ENCODE measurements around the gene SH2D4B. TPM values are rescaled to one million over a fixed set of nuclear protein-coding genes. Genes with fewer than 3 reads are reported as not detected.

Gene SH2D4B
- under 1 TPM; 0.07 to 0.20 (median 0.18) TPM for polyA plus RNA-seq (ENCODE audit: insufficient read length in 3 of 3)
- long read RNA-seq, donor 1: 0 reads
- long read RNA-seq, donor 2: 0 reads
- long read RNA-seq, donor 3: 0 reads
- long read RNA-seq, donor 4: 0 reads
- long read RNA-seq, donor 5: 0 reads
- long read RNA-seq, donor 6: 0 reads
- long read RNA-seq, donor 7: 0 reads
- long read RNA-seq, donor 8: 0 reads
- long read RNA-seq, donor 9: 0 reads
- long read RNA-seq, donor 10: 0 reads
- long read RNA-seq, donor 11: 0 reads
- long read RNA-seq, donor 12: 0 reads
- long read RNA-seq, donor 13: 0 reads
- long read RNA-seq, donor 14: 0 reads
- long read RNA-seq, donor 15: 0 reads
- long read RNA-seq, donor 16: 0 reads

DNA sequence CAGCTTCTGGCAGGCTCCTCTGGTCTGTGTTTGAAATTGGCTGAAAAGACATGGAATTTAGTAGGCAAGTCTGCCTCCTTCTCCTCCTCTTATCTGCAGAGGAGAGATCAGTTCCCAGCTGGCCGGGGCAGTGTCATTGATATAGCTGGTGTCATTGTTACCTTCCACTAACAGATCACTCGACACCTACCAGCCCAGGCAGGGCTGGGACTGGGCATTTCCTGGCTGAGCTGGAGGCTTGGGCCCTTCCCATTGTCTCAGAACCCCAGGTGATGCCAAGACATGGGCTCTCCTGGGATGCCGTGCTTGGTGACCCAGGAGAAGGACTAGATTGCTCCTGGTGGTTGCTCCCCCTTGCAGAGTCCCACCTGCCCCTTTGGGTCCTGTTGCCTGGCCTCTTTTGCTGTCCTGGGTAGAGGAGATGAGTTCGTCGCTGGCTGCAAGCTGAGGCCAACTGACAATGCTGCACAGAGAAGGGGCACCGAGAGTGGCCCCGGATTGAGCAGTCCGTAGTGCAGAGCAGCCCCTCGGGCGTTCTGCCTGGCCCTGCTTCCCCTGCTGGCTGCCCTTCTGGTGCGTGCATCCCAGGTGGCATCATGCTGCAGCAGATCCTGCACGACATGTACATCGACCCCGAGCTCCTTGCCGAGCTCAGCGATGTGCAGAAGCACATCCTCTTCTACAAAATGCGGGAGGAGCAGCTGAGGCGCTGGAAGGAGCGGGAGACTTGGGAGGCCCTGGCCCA, at the start of gene SH2D4B:
Gene SH2D4B, plus strand, starts transcription at position 167 of the 745 bp plus-strand sequence. Its CDS starts 430 bp downstream, at position 597.
- no peak for DNase-seq

DNA sequence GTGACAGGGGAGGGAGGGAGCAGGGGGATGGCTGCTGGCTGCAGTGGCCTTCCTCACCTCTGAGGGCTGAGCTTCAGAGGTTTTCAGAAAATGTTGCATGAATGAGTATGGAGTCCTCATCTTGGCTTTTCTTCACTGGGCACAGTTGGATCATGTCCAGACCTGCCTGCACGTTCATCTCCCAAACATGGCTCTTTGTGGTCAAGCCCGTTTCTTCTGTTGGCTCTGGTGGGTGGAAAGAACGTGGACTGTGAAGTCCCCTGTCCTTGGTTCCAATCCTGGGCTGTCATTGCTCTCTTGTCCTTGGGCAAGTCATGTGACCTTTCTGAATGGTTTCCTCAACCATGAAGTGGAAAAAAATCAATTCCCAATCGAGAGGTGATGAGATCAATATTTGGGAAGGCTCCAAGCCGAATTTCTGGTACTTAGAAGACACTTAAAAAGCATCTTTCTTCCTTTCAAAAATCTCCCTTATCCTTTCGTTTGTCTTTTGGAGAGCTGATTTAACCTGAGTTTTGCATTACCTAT, 49.1 kb upstream of the SH2D4B start:
- no peak for DNase-seq

DNA sequence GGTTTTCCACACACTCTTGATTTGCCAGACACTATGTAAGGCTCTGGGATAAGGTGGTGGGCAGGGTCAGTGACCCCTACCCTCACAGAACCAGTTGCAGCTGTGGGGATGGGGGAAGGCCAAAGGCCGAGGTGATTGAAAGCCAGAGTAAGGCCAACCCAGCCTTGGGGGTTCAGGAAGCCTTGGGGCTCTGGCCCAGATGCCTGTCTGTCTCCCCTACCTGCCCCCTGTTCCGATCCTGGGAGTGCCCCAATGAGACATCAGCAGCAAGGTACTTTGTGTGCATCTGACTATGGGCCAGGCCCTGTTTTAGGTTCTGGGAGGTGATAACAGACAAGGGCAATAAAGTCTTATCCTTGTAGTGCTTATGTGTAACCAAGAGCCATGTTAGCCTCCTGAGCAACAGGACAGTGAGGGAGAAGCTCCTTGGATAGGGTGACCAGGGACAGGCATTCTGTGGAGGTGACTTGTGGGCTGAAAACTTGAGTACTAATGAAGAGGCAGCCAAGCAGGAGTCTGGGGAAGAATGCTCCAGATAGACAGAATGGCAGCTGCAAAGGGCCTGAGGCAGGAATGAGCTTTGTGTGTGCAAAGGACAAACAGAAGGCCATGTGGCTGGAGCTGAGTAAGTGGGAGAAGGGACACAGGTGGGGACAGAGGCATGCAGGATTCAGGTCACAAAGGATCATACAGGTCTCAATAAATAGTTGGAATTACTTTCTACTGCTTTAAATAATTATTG, 48.2 kb upstream of the SH2D4B start:
- DNase-seq: no peak

DNA sequence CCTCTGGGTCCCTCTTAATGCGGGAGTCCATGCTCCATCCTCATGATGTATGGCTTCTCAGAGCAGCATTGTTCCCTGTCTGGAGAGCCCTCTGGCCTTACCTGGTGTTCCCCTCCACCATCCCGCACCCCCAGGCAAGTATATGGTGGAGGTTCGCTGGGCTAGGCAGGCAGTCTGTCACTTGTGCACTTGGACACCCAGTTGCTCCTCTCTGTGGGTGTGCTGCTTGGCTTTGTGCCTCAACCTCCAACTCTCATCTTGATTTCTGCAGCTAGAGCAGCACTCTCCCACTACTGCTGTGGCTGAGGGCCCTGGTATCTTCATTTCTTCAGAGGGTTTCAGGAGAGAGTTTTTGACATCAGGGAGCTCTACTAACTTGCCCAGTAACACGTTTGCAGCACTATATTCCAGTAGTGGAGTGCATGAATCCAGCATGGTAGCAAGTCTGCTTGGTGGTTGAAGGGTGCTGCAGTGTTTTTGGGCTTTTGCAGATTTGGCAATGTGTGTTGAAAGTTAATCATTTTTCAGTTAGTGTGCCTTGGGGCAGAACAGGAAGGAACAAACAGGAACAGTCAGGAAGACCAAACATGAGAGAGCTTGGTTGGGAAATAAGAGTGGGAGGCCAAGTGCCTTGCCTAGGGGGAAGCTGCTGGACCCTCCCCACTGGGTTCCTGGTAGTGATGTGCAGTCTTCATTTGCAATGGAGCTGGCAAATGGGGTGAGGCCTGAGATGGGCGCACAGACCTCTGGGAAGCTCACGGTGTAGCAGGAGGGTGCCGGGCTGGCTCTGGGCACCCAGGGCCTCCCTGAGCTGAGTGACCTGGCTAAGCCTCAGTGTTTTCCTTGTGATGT, 46.2 kb upstream of the SH2D4B start:
- no peak for DNase-seq

DNA sequence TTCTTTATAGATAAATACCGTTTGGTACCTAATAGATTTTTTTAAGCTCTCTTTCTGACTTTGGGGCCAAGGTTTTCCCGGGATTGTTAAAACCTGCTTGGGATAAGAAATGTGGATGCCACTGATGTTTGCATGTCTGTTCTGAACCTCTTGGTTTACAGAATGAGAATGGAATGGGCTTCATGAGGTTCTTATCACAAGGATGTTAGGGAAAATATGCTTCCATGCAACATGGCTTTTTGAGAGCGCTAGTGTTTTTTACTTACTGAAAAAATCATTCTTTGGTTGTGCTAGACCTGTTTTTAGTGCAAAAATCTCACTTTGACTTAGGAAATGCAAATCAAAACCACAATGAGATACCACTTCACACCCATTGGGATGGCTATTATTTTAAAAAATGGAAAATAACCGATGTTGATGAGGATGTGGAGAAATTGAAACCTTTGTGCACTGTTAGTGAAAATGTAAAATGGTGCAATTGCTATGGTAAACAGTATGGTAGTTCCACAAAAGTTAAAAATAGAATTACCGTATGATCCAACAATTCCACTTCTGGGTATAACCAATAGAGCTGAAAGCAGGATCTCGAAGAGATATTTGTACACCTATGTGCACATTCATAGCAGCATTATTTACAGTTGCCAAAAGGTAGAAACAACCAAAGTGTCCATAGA, 44.7 kb upstream of the SH2D4B start:
- DNase-seq: no peak

DNA sequence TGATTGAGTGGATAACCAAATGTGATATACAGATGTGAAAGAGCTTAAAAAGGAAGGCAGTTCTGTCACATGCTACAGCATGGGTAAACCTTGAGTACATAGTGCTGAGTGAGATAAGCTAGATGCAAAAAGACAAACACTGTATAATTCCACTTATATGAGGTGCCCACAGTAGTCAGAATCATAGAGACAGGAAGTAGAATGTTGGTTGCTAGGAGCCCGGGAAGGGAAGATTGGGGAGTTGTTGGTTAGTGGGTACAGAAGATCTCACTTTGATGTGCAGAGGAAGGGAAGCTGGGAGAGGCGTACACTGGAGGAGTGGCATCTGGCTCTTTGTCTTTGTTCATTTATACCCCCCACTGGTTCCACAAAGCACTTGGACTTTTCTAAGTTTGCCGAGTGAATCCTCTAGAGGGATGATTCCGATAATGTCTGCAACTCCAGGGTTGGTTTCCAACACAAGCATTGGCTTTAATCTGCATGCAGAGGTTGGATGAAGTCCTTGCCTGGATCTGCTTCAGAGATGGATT, 44.1 kb upstream of the SH2D4B start:
- DNase-seq: no peak

DNA sequence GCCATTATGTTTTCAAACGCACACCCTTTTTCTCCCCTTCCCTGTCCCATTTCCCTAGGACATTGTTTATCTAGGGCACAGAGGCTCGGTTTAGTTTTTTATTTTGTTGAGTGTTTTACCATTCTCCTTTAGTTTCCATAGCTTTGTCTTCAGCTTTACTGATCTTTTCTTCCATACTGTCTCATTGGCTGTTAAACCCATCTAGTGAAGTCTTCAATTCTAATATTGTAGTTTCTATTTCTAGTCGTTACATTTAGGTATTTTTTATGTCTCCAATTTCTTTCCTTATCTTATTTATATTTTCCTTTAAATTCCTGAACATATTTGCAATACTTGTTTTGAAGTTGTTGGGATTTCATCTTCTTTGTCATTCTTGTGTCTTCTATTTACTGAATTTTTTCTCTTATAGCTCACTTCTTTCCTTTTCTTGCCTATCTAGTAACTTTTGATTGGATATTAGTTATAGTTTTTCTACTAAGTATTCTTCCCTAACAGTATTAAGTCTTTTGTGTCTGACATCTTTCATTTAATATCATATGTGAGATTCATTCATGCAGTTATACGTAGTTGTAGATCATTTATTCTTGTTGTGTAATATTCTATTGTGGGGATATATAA, 41.0 kb upstream of the SH2D4B start:
- no peak for DNase-seq

DNA sequence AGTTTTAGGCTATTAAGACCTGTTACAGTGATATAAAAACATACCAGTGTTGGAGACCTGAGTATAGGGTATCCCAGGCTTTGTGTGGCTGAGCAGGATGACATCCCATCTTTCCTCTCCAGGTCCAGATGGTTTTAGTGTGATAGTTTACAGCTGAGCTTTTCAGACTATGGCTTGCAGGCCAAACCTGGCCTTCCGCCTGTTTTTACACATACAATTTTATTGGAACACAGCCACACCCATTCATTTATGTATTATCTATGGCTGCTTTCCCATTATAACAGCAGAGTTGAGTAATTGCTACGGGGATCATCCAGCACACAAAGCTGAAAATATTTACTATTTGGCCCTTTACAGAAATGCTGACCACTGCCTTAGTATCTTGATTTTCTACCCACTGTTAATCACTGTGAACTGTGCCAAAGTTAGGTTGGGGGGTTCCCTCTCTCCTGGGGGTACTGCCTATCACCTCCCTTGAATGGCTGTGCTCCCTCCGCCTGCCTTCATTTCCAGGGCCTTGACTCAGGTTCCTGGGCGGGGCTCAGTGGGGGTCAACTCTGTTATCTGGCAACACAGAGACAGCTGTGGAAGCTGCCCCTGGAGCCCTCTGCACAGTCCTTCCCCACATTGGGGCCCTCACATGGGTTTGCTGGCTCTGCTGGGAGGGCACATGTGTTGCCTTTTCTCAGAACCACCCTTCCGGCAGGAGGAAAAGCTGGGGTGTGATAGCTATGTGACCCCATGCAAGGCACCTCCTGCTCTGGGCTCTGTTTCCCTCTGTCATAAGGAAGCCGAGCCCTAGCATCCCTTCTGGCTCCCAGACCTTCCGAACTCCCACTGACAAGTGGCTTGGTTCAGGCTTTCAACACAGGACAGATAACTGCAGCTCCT, 40.3 kb upstream of the SH2D4B start:
- no peak for DNase-seq

DNA sequence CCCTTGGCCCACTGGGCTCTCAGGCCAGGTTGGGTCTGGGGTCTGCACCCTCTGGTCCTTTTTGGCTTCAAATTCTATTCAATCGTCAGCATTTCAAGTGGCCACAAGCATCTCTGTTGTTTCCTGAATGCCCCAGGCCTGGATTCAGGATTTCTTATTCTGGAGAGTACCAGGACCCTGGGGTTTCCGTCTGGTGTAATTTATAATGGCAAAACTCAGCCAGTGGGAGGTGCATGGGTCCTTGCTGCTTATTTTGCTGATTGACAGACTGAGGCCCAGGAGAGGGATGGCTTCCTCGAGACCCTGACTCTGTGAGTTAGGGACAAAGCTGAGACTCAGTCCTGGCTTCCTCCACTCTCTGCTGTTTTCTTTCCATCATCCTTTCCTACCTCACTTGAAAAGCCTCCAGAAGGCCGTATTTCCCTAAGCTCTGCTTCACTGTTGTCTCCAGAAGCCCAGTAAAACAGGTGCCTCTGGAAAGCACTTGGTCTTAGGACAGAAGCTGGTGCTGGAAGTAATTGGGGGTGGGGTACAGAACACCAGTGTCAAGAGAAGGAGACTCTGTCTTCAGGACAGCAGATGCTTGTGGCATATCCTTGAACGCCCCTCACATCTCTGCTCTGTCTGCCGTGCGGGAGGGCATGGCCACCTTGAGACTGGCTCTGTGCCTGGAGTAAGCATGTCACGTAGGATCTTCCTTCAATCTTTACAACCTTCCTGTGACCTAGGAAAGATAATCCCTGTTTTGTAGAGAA, 39.4 kb upstream of the SH2D4B start:
- no peak for DNase-seq

DNA sequence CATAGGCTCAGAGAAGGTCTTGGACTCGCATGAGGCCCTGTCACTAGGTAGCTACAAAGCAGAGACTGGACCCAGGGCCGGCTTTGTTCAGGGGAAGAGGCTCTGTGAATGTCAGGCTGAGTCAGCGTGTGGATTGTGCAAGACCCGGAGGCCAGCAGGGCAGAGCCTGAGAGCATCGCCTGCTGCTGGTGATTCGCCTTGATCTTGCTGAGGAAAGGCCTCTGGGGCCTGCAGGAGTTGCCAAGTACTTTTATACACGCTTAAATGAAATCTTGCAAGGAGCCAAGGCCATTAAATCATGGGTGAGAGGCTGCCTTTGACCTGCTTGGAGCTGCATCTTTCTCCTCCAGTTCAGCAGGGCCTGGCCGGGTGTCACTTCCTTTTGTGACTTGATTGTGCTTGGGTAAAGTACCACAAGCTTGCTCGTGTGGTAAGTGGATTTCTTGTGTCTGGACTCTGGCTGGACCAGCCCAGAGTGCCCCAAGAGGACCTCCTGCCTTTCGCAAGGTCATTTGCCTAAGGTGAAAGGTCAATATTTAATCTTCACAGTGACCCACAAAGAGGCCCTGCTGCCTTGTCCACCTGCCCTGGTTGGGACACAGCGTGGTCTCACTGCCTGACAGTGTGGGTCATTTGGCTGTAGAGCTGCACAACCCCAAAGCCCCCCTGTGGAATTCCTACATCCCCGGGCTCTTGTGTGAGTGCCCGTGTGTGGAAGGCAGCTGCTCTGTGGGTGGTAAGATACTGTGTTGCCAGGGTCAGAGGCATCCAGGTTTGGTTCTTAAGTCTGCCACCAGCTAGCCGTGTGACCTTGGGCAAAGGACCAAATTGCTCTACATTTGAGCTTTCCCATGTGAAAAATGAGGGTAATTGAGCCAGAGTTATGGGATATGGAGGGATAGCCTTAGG, 38.6 kb upstream of the SH2D4B start:
- no peak for DNase-seq

DNA sequence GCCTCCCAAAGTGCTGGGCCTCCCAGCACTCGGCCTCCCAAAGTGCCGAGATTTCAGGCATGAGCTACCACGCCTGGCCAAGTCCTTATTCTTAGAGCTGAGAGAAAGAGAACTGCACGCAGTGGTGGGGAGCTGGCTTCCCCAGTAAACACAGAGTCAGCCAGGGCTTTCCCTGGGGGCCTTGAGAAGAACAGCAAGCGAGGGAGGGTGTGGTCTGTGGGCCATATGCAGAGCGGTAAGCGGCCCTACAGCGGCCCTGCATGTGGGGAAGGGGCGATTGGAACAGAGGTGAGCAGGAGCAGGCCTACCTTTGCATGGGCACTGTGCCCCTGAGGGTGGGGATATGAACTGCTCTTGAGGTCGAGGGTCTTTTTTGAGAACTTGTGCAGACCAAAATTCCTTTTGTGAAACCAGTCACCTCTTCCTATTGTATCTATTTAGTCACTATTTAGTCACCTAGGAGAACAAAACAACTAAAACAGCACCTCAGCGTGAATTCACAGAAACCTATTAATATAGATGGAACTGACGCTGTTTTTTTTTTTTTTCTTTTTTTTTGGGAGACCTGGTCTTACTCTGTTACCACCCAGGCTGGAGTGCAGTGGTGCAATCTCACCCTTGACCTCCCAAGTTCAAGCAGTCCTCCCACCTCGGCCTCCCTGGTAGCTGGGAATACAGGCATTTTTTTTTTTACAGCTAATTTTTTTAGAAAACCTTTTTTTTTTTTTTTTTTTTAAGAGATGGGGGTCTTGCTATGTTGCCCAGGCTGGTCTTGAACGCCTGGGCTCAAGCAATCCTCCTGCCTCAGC, 36.9 kb upstream of the SH2D4B start:
- no peak for DNase-seq

DNA sequence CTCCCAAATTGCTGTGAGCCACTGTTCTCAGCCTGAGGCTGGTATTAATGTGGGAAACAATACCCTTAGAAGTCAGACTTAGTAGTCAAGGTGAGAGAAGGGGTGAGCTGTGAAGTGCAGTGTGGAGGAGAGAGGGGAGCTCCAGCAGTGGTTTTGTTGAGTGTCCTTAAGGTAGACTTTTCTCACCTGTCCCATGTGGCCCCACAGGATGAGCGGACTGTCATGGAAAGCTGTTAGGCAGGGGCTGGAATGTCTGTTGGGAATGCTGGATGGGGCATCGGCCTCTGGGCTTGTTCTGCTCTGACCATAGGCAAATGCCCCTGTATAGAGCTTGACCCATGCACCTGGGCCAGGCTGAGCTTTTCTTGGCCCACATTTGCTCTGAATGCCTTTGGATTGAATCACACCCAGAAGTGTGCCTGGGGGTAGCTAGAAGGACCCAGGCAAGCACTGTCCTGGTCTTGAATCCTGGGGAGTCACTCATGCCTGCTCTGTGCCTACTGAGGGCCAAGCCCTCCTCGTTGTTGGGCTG, 36.3 kb upstream of the SH2D4B start:
- no peak for DNase-seq

DNA sequence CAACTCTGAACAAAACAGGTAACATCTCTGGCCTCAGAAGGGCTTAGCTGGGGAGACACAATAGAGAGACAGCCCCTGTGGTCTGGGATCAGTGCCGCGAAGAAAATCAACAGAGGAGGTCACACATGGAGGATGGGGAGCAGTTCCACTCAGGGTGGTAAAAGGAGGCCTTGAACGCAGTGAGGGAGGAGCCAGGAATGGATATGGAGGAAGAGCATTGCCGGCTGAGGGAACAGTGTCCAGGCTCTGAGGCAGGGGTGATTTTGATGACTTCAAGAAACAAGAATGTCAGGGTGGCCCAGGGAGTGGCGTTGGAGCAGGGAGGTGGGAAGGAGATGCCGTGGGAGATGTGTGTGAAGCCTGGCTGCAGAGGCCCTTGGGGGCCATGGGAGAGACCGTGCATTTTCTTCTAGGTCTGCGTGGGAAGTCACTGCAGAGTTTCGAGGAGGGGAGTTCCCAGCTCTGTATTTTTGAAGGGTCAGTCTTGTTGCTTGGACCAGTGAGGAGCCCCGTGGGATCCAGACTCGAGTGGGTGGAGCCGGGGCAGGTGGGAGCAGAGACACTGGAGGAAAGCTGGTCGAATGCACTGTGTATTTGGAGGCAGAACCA, 35.7 kb upstream of the SH2D4B start:
- DNase-seq: no peak

DNA sequence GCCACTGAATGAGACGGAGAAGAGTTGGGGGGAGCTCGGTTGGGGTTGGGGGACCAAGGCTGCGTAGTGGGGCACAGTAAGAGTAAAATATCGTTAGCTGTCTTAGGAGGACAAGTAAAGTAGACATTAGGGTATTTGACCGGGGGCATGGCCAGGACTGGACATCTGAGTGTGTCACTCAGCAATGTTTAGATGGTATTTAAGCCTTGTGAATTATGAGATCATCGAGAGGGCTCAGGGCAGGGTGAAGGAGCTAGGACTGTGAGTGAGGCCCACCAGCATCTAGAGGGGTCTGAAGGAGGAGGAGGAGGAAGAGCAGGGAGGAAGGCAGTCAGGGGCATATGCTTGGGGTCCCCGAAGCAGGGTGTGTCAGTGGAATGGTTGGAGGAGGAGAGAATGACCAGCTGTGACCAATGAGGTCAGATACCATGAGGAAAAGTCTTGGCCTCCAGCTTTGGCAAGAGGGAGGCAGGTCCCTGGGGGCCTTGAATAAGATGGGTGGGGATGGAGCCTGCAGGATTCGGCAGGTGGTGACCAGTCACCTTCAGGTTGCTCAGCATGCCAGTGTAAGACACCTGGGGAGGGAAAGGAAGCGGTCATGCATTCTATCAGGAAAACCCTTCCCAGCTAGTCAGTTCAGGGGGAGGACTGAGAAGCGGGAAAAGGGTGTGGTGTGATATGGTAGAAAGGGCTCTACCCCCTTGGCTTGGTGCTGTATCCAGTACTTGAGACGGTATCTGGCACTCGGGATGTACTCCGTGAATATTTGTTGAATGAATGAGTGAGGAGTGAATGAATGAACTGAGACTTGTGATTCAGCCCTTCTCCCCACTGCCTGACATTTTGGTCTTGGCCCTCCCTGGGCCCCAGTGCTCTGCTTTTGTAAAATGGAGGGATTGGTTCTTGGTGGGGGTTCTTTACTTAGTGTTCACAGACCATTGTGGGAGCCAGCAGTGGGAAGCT, 34.8 kb upstream of the SH2D4B start:
- DNase-seq: no peak
